EL (cell line): Measurements from ENCODE around the gene TTF2.

Source experiments
- DNase-seq: peaks from one replicate; pipeline ENCODE4 v3.0.0-alpha.2; 2016

TTF2 gene

DNA sequence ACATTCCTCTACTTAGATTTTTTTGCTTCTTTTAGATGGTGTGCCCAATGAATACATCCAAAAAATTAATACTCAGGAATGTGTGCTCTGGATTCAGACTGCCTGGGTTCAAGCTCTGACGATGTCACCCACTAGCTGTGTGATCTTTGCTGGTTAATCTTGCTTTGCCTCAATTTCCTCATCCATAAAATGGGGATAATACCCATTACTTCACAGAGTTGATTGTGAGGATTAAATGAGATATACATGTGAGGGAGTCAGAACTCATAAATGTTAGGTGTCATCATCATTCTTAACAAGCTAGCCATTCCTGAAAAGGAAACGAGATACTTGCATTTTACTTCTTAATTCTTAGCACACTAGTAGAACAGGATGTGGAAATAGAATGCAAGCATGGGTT lies 12.9 kb upstream of the TTF2 start:
- no peak for DNase-seq

- DNase-seq = no peak
Measured at GRCh38 chr1:117049857-117050256, 10.3 kb upstream of the TTF2 start.

DNA sequence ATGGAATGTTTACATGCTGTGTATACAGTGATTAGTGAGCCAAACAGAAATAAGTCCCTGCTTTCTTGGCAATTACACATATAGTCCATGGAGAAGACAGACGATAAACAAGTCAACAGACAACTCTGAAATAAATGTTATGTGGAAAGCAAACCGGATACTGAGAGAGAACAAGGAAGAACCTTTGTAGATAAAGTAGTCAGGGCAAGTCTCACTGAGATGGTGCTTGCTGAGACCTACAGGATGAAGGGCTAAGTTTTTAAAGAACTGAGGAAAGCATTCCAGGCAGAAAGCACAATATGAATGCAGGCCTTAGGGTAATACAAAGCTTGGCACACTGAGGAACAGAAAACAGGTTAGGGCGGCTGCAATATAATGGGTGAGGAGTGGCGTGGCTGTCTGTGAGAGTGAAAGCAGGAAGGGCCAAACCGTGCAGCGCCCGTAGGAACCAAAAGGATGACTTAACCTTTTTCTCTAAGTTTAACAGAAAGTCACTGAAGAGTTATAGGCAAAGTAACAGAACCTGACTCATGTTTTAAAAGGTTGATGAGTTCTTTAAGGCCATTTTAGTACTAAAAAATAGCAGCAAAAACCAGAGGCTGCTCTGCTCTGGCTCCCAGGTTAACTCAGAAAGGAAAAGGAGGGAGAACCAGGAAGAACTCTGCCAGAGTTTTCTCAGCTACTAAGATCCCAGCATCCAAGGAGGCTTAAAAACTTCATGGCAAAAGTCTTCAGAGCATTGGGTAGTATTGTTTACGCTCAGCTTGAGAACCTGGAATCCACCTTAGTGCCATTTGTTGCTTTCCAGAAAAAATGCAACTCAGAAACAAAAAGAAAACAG lies 8.7 kb upstream of the TTF2 start:
- DNase-seq = no peak

DNA sequence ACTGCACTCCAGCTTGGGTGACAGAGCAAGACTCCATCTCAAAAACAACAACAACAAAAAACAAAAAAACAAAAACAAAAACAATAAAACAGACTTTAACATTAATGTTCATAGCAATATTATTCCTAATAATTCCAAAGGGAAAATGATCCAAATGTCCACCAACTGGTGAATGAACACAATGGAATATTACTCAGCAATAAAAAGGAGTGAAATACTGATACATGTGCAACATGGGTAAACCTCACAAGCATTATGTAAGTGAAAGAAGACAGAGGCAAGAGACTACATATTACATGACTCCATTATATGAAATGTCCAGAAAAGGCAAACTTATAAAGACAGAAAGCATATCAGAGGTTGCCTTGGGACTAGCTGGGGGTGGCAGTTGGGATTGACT lies 6.1 kb upstream of the TTF2 start:
- no peak for DNase-seq

DNA sequence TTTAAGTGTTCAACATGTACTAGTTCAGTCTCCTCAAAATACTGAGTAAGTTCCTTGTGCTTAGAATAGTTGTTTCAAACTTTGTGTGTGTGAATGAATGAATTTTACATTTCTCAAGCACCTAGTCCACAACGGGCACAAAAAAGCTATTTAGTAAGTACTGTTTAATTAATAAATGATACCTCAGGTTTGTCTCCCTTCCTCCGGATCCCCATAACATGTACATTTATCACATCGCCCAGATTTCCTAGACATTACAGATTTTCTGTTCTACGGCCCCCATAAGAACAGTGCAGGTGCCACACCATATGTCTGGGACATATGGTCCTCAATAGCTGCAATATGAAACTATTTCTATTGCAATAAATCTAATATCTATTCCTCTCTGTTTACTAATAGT lies 1.3 kb upstream of the TTF2 start:
- no peak for DNase-seq

DNA sequence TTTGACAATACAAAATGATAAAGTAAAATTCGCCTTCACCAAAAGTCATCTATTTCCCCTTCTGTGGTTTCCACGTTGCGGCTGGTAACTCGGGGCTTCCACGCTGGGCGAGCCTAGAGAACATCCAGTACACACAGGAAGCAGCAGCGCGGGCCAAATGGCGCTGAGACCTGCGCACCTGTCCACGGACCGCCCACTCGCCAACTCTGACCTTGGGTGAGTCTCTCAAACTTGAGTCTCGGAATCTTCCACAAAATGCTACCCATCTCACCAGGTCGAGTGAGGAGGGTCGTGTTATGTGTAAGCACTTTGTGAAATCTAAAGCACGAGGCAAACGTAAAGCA lies 820 bp upstream of the TTF2 start:
- DNase-seq = no peak

DNA sequence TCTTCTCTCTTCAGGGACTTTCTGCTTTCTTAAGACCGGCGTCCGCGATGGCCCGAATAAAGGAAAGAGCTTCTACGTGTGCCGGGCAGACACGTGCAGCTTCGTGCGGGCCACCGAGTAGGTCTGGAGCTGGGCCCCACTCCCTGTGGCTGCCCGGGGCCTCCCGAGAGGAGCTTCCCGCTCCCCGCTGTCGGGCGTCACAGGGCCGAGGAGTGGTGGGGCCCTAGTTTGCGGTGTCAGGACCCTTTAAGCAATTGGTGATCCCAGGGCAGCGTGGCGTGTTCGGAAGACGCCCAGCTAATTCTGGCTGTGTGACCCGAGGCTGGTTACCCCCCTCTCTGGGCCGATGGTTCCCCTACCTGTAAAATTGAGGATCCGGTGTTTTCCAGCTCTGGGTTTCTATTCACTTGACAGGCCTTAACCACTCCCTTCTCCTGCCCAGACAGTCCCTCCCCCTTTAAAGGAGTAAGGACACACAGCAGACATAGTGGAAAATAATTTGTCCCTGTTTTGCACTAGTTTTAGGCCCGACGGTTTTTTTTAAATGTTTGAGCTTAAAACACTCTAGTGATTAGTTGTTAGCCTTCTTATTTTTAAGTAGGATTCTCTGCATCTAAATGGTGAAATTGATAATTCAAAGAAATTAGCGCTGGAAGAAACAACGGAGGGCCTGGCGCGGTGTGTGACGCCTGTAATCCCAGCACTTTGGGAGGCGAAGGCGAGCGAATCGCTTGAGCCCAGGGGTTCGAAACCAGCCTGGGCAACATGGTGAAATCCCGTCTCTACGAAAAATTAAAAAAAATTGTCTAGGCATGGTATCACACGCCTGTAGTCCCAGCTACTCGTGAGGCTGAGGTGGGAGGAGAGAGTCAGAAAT lies 553 bp downstream of the TTF2 start:
- peak; percentile 44 for DNase-seq

DNA sequence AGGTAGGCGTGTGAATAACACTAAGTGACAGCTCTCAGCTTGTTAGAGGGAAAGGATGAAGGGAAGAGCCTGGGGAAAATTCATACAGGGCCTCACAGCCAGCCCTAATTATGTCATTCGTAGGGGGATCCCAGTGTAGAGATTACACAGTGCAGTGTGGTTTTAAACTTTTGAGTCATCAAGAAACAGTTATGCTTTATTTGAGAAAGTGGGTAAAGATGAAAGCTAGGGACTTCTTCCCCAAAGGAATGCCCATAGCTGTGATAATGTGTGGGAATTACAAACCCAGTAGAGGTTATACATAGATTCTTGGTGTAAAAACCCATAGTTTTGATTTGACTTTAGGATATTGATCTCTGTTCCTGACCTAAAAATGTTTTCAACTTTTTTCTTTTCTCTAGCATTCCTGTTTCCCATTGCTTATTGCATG lies 1.9 kb downstream of the TTF2 start:
- peak; percentile 76 for DNase-seq

DNA sequence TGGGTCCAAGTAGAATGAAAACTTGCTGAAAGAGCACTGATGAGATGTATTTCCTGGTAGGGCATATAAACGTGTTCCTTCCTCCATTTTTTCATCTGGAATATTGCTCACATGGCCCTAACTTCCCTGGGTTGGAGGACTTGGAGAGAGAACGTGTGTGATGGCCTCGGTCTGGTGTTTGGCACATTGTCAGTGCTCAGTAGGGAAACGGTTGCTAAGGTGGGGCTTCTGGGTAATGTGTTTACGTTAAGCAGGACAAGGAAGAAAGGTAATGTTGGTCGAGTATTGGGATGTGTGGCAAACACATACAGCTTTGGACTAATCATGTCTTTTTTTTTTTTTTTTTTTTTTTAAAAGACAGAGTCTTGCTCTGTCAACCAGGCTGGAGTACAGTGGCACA lies 6.2 kb downstream of the TTF2 start:
- no peak for DNase-seq

DNA sequence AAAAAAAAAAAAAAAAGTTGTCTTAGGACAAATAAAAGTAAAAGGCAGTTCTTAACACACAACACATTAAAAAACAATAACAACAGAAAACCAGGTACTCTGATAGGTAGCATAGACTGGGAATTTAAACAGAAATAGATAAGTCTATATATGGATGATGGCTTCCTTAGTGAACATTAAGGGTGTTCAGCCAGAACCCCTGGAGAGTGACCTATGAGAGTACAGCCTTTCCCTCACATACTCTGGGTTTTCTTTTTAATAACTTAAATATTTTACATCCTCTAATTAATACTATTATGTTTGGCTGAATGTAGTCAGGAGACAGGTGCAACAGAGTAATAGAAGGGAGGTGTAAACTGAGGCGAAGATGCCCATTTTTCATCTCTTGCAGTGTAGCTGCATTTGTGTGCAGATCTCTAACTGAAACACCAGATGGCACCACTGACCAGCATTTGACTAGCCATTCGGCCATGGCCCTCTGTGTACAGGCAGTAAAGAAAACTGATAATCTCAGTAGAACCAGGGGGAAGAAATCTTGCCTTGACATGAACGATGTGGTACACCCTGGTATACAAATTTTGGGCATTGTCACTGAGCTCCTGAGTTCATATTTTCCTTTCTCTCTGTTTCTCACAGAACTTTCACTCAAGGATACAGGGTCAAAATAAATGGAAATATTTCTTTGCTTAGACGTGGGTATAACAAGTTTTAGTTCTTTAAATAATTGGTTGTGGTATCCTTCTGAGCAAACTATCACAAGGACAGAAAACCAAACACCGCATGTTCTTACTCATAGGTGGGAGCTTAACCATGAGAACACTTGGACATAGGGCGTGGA lies 7.6 kb downstream of the TTF2 start:
- DNase-seq = peak; percentile 58

DNA sequence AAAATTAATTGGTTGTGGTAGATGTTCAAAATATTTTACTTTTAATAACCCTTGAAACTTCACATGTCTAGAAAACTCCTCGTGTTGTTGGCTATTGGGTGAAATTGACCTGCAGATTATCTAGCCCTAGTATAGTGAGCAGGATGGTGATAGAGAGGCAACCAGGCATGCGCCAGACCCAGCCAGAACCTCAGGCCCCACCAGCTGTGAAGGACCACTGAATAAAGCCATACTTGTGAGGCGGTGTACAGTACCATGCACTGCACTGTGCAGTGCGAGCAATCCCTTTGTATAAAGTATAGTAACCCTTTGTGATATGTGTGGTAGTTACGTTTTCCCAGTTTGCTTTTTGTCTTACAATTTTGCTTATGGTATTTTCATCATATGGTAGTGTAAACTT lies 8.5 kb downstream of the TTF2 start:
- no peak for DNase-seq

- no peak for DNase-seq
Measured at GRCh38 chr1:117069220-117069844, 9.2 kb downstream of the TTF2 start.

- DNase-seq = peak; percentile 22
Measured at GRCh38 chr1:117070124-117070523, 10.0 kb downstream of the TTF2 start.

DNA sequence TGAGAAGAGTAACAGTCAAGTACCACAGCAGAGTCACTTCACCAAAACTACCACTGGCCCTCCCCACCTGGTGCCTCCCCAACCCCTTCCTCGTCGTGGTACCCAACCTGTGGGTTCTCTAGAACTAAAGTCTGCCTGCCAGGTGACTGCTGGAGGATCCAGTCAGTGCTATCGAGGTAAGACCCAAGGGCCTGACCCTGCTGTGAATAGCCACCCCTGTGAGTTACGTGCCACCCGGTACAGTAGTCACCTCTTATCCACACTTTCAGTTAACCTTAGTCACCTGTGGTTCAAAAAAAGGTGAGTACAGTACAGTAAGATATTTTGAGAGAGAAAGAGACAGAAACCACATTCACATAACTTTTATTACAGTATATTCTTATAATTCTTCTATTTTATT lies 16.5 kb downstream of the TTF2 start:
- DNase-seq = no peak

DNA sequence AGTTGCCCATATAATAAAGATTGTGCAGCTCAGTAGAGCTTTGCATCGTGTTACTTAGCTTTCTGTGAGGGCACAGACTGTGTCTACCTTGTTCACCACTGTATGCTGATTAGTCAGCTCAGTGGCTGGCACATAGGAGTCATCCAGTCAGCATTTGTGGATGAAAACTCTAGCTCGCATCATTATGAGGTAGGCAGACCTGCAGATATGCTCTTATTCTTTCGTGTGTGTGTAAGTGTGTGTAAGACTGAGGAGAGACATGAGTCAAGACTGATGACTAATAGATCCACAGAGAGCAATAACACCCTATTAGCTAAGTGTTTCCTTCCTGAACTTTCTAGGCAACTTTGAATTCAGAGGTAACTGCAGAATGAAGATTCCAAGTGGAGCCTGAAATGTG lies 17.1 kb downstream of the TTF2 start:
- DNase-seq = peak; percentile 86

DNA sequence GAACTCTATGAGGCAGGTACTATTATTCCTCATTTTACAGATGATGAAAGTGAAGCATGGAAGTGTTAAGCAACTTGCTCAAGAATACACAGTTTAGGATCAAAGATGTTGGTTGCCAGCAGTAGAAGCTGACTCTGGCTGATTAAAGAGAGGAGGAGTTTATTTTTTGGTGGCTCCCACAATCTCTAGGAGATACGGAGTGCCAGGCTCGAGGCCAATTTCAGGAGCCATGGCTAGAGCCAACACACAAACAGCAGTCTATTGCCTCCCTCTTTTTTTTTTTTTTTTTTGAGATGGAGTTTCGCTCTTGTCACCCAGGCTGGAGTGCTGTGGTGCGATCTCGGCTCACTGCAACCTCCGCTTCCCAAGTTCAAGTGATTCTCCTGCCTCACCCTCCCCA lies 19.6 kb downstream of the TTF2 start:
- DNase-seq = no peak

GRCh38 chr1:117084231-117084630 lies 24.1 kb downstream of the TTF2 start:
- no peak for DNase-seq

DNA sequence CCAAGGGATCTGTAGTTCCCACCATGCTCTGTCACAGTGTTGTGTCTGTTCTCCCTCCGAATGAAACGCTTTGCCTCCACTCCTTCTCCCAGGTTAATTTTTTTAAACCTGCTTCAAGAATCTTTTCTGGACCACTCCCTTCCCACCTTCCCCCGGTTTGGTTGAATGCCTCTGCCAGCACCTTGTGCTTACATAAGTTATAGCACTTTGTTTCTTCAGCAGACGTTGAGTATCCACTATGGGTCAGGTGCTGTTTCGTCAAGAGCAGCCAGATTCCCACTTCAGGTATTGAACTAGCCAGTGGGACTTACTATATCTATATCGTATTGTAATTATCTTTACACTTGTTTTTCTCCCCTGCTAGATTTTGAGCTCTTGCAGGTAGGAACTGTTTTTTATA lies 27.6 kb downstream of the TTF2 start:
- DNase-seq = no peak

GRCh38 chr1:117089996-117090395 lies 29.9 kb downstream of the TTF2 start:
- no peak for DNase-seq

DNA sequence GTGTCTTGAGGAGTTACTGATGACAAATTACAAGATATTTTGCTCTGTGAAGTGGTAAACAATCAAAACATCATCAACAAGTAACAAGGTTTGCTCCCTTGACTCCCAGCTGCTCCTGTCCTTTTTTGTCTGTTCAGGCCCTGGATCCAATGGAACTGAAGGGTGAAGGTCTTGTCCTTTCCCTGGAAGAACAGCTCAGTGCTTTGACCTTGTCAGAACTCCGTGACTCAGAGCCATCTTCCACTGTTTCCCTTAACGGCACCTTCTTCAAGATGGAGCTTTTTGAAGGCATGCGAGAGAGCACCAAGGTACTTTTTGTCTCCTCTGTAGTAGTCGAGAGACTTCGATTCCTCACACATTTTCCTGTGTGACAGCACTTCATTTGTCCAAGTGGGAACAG lies 32.5 kb downstream of the TTF2 start:
- no peak for DNase-seq

DNA sequence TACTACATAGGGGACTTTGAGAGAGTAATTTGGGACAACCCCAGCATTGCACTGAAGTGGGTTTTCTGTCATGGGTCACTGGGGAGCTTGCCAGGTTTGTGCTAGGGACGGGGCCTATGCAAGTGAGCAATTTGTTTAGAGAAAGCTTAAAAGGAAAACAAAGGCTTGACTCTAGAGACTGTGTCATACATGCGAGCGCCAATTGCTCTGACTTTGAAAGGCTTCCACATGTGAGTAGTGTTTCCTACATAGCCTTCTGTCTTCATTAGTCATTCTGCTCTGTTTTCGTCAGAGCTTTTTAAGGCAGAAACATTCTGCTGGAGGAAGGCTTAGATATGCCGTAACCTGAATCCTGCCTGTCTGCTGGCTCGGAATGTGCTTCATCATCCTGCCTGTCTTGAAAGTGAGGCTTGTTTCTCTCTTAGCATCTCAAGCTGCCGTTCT lies 33.0 kb downstream of the TTF2 start:
- DNase-seq = peak; percentile 97

DNA sequence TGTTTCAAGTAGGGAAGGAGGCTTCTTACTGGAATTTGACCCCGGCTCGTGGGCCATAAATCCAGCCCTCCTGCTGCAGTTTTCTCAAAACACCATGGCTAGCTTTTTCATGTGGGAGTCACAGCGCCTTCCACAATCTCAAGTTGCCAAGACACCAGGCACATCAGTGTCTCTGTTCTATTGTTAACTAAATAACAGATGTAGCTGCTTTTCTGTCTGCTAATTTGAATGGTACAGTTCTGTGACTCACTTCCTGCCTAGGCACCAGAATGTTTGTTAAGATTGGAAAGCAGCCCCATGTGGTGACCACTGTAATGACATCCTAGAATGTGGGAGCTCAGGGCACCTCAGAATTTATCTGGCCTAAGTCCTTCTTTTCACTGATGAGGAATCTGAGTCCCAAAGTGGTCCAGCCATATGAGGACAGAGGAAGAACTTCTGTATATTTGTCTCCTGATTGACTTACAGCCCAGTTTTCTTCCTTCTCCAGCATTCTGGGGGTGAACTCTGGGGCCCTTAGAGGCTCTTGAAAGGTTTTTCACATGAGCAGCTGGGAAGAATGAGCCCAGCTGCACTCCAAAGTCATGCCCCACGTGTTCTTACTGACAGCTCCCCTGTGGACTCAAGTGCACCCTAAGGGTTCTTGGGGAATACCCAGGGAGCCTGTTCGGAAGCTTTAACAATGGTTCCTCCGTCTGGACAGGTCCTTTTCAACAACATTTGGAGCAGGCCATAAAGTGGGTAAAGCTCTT lies 33.9 kb downstream of the TTF2 start:
- DNase-seq = peak; percentile 80
